Forelimb muscle (tissue), 1 donor: ENCODE results near the gene MAP2K7. TPM values are rescaled to one million over a fixed set of nuclear protein-coding genes. Genes with fewer than 3 reads are reported as not detected.
"Not testable (repeated sequence)": the region's sequence is repeated elsewhere in the genome, so short reads cannot be mapped to it uniquely, and the experiment has no call there.

Experiments
- DNase-seq: peaks from one replicate; pipeline ENCODE4 v3.0.0-alpha.2; 2013; ENCODE audit warnings: low read depth
- polyA plus RNA-seq: library from polyadenylated mRNA; unstranded; fragments of 120-200 nt; gene quantifications from one replicate; pipeline ENCODE4 v1.2.1, GENCODE V29; 2013; ENCODE audit not compliant: insufficient read length

MAP2K7 gene
- polyA plus RNA-seq, 1 donor: 23.3 TPM

DNA sequence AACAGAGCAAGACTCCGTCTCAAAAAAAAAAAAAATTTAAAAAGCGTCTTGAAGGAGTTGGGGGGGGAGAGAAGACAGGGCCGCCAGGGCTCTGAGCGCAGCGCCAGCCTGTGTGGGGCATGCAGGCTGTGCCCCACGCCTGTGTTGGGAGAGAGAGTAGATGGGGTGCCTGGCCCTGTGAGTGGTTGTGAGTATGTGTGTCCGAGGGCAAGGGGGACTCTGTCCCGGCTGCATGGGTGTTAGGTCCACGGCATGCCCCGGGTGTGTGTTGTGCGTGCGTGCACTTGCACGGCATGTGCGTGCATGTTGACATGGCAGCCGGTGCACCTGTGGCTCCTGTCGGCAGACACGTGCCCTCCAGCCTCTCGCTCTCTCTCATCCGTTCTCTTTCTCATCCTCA is 3.4 kb downstream of the MAP2K7 start:
- no peak for DNase-seq

DNA sequence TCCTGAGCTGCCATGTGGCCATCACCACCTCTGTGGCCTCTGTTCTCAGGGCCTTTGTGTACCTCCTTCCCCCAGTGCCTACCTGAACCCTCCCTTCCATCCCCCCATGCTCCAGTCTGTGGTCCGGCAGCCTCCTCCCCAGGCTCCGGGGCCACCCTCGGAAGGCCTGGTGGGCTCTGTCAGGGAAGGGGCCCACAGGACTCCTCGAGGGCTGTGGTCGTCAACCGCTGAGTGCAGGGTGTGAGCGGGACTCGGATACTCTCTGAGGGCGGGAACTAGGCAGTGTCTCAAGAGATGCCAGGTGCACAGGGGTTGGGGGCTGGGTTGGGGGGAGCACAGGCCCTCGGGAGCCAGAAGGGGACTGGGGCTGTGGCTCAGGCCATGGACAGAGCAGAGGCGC is 3.9 kb downstream of the MAP2K7 start:
- no peak for DNase-seq

- no peak for DNase-seq
Measured at GRCh38 chr19:7908078-7908699, 4.5 kb downstream of the MAP2K7 start.

DNA sequence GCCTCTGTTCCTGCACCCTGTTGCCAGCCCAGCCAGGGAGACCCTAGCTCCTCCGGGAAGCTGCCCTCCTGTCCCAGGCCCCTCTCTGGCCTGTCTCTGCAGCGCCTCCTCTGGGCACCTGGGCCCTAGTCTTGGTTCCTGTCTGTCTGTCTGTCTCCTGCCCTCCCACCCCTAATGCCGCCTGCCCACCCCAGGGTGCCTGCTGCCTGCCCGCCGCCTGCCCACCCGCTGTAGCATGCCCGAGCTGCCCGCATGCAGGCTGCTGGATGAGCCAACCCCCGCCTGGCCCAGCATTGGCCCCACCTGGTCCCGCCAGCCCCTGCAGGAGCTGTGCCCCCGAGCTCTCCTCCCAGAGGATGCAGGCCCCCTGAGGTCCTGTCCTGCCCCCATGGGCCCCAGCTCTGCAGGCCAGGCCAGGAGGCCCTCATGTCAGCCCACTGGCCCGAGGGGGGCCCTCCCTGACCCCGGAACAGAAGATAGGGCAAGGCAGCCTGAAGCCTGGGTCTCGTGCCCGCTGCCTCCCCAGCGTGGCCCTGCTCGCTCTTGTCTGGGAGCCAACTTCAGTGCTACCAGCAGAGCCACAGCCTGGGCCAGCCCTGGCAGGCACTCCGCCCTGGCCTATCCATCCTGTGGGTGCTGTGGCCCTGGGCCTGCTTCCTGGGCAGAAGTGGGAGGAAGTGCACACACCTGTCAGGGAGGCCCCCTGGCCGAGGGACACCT is 5.2 kb downstream of the MAP2K7 start:
- DNase-seq: no peak

GRCh38 chr19:7909471-7910067 is 5.9 kb downstream of the MAP2K7 start:
- no peak for DNase-seq

- DNase-seq: no peak
Measured at GRCh38 chr19:7910321-7911161, 6.9 kb downstream of the MAP2K7 start.

DNA sequence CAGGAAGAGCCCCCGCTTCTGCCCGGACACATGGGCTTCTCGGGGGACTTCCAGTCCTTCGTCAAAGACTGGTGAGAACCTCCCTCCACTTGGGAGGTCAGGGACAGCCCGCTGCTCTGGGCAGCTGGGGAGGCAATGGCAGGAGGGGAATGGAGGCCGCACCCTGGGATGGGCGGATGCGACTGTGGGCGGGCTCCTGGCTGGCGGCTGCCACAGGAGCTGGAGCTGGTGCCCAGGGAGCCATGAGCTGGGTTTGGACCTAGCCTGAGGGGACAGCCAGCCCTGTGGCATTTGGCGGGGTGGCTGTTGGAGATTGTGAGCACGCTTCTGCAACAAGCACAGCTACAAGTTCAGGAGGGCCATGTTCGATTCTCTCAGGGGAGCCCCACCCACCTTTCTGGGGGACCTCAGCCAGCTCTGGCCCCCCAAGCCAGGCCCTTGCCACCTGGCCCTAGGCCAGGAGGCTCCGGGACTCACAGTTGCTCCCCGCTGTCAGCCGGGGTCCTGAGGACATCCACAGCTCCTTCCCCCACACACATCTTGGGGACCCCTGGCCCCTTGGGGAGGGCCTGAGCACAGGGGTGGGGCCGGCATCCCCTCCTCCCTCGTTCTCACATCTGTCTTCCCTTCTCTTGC is 7.9 kb downstream of the MAP2K7 start:
- no peak for DNase-seq

DNA sequence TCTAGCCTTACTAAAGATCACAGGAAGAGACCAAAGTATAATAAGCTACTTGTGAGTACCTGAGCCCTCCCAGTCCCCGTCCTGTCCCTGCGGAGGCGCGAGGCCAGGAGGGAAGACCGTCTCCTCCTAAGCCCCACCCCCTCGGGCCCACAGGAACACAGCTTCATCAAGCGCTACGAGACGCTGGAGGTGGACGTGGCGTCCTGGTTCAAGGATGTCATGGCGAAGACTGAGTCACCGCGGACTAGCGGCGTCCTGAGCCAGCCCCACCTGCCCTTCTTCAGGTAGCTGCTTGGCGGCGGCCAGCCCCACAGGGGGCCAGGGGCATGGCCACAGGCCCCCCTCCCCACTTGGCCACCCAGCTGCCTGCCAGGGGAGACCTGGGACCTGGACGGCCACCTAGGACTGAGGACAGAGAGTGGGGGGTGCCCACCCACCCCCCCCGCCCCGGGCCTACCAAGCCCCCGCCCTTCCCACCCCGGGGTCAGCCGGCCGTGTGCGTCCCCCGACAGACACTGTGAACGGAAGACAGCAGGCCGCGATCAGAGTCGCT is 8.5 kb downstream of the MAP2K7 start:
- DNase-seq: no peak

GRCh38 chr19:7912697-7913564 is 9.3 kb downstream of the MAP2K7 start:
- no peak for DNase-seq

DNA sequence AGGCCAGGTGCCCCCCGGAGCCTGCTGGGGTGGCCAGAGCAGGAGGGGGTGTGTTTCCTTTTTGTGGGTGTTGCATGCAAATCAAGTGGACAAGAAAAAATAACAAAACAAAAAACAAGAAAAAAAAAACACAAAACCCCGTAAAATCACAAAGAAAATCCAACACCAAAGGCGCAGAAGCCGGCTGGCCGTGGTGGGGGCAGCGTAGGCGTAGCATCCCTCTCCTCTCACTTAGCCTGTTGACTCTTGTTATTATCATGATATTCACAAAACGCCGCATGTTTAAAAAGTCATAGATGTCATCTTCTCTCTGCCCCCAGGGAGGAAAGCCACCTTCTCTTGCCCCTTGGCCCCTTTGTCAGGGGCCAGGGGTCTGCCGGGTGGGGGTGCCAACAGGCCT is 10.0 kb downstream of the MAP2K7 start:
- no peak for DNase-seq

- no peak for DNase-seq
Measured at GRCh38 chr19:7914099-7914498, 10.4 kb downstream of the MAP2K7 start.

- no peak for DNase-seq
Measured at GRCh38 chr19:7914598-7915045, 10.9 kb downstream of the MAP2K7 start, which contains the start of gene TGFBR3L. Gene TGFBR3L, plus strand, starts transcription at chr19:7914830.

- DNase-seq: no peak
Measured at GRCh38 chr19:7915250-7916102, 11.8 kb downstream of the MAP2K7 start.

DNA sequence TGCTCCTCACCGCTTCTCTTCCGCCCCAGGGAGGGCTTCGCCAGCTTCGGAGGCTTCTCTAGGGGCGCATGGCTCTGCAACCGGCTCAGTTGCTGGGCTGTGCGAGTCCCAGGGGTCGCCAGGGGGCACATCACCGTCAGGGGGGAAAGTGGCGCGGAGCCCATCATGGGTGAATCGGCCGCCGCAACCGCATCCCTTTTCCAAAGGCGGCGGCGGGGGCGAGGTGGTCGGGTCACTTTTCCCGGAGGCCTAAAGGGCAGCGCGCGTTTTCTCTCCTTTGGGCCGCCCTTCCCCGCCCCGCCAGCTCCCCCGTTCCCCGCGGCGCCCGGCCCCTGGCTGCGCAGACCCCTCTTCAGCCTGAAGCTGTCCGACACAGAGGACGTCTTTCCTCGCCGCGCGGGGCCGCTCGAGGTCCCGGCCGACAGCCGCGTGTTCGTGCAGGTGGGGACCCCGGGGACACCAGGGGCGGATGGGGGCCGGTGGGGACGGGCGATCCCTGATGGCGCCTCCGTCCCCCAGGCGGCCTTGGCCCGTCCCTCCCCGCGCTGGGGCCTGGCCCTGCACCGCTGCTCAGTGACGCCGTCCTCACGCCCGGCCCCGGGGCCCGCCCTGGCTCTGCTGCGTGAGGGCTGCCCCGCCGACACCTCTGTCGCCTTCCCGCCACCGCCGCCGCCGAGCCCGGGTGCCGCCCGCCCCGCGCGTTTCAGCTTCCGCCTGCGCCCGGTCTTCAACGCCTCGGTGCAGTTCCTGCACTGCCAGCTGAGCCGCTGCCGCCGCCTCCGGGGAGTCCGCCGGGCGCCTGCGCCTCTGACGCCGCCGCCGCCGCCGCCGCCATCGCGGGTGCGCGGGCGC is 12.7 kb downstream of the MAP2K7 start:
- no peak for DNase-seq

GRCh38 chr19:7916955-7917266 is 13.2 kb downstream of the MAP2K7 start:
- no peak for DNase-seq

- no peak for DNase-seq
Measured at GRCh38 chr19:7917267-7918061, 13.8 kb downstream of the MAP2K7 start.

DNA sequence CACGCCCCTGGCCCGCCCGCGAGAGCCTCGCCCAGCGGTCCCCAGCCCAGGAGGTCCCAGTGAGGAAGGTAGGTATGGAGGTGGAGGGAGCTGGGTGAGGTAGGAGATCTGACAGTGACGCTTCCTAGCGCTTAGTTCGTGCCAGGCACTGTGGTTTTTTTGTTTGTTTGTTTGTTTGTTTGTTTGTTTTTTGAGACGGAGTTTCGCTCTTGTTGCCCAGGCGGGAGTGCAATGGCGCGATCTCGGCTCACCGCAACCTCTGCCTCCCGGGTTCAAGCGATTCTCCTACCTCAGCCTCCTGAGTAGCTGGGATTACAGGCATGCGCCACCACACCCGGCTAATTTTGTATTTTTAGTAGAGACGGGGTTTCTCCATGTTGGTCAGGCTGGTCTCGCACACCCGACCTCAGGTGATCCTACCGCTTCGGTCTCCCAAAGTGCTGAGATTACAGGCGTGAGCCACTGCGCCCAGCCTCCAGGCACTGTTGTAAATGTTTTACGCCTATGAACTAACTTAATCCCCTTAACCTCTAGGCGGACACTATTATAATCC is 14.5 kb downstream of the MAP2K7 start:
- not testable (repeated sequence) for DNase-seq
